Vagina (tissue), 2 donors: ENCODE results near the gene DMGDH.

Experiments
- CTCF ChIP-seq, 3 experiments: fragments of 450-650 bp in 2 of 3; fragments of 200-600 bp in 1 of 3; sonication (generic) in 1 of 3; IDR thresholded peaks; one replicate each; pipeline ENCODE4 v1.5.1; 2017 to 2019; ENCODE audit warnings: antibody characterized with exemption in 3 of 3, mild to moderate bottlenecking in 2 of 3, moderate library complexity in 2 of 3
- POLR2A ChIP-seq, 2 donors: fragments of 450-650 bp; IDR thresholded peaks; one replicate each; pipeline ENCODE4 v1.6.1; 2017; ENCODE audit warnings: antibody characterized with exemption in 2 of 2, mild to moderate bottlenecking in 2 of 2, moderate library complexity in 2 of 2

GRCh38 chr5:79075646-79076426 lies 6.4 kb upstream of the DMGDH start:
- TF ChIP-seq POLR2A (IDR thresholded peaks at IDR 0.05) (no peak), CTCF (IDR thresholded peaks at IDR 0.05) (no peak)
